Spinal cord (tissue), 10 donors: ENCODE results near the gene GGA2. TPM values are rescaled to one million over a fixed set of nuclear protein-coding genes. Genes with fewer than 3 reads are reported as not detected.
"Not testable (repeated sequence)": the region's sequence is repeated elsewhere in the genome, so short reads cannot be mapped to it uniquely, and the experiment has no call there.

Source experiments
- DNase-seq, 6 donors: peaks; one replicate each; pipeline versions ENCODE4 v3.0.0 to v3.0.0-alpha.2; 2013 to 2015; ENCODE audit warnings: low spot score in 6 of 6, low read depth in 4 of 6
- H3K27ac ChIP-seq: one replicate; pipeline ENCODE4 v1.5.1; 2013; ENCODE audit warnings: low read depth, low read length, control low read depth
- H3K27me3 ChIP-seq: one replicate; pipeline ENCODE4 v1.6.1; 2013; ENCODE audit warnings: low read length; ENCODE audit not compliant: control insufficient read depth, insufficient read depth
- H3K36me3 ChIP-seq: one replicate; pipeline ENCODE4 v1.6.1; 2013; ENCODE audit warnings: low read length; ENCODE audit not compliant: control insufficient read depth, insufficient read depth
- H3K4me1 ChIP-seq: one replicate; pipeline ENCODE4 v1.6.1; 2013; ENCODE audit warnings: low read length; ENCODE audit not compliant: control insufficient read depth, insufficient read depth
- H3K4me3 ChIP-seq: one replicate; pipeline ENCODE4 v1.5.1; 2013; ENCODE audit warnings: low read depth, low read length, control low read depth
- H3K9me3 ChIP-seq: one replicate; pipeline ENCODE4 v1.6.1; 2013; ENCODE audit warnings: low read length; ENCODE audit not compliant: control insufficient read depth, insufficient read depth
- WGBS: methylation state at CpG from one replicate; pipeline ENCODE4 v1.1.5; 2013; ENCODE audit warnings: missing lambda C conversion rate; ENCODE audit not compliant: insufficient coverage; 5-methylcytosine and 5-hydroxymethylcytosine counted together
- polyA plus RNA-seq, 2 donors: library from polyadenylated mRNA; unstranded; fragments of 120-200 nt; gene quantifications; one replicate each; pipeline ENCODE4 v1.2.1, GENCODE V29; 2013; ENCODE audit not compliant: insufficient read length in 2 of 2
- total RNA-seq, 2 donors: library from RNA; depleted of rRNA in 1 of 2; stranded (reverse); fragments of 120-200 nt in 1 of 2; fragments of >200 nt in 1 of 2; gene quantifications; one replicate each; pipeline versions ENCODE4 v1.2.3 to v1.2.4, GENCODE V29; 2013 to 2014
- donor health status: healthy.

The GGA2 gene
- total and polyA plus RNA-seq, 4 donors, result 29.3 to 97.3 (median 54.7) TPM

GRCh38 chr16:23464196-23464595 is 46.1 kb downstream of the GGA2 start:
- H3K9me3 ChIP-seq, result no peaks in the 10 kb centered on the region
- H3K4me1 ChIP-seq, result peaks cover 21% of the 10 kb centered on the region
- no peak overlapping the region for H3K4me3 ChIP-seq
- H3K27ac ChIP-seq, result no peak overlapping the region
- no peaks in the 10 kb centered on the region for H3K27me3 ChIP-seq
- H3K36me3 ChIP-seq, result peaks cover 40% of the 10 kb centered on the region
- peak in 3 of 6 donors; percentile 15 to 54 (median 18) for DNase-seq
- WGBS, result 40% methylated on average over 1 of the region's 1 CpG

GRCh38 chr16:23462994-23463393 is 47.3 kb downstream of the GGA2 start:
- DNase-seq, result peak in 5 of 6 donors; percentile 54 to 91 (median 71)
- H3K36me3 ChIP-seq, result peaks cover 29% of the 10 kb centered on the region
- WGBS, result no CpG with 5 or more reads among the region's 6 CpGs
- H3K27ac ChIP-seq, H3K9me3 ChIP-seq, H3K27me3 ChIP-seq, H3K4me3 ChIP-seq: not testable (repeated sequence)
- peaks cover 21% of the 10 kb centered on the region for H3K4me1 ChIP-seq

- Histone ChIP-seq H3K27me3 (no peaks in the 10 kb centered on the region), H3K4me1 (peaks cover 8% of the 10 kb centered on the region), H3K9me3 (no peaks in the 10 kb centered on the region), H3K27ac (no peak overlapping the region), H3K36me3 (peaks cover 16% of the 10 kb centered on the region), H3K4me3 (peak overlapping the region; percentile 72)
- WGBS, result 37% methylated on average over 25 of the region's 37 CpGs
- no peak for DNase-seq
These were observed 56.8 kb downstream of the GGA2 start for GRCh38 chr16:23453338-23454052.

- Histone ChIP-seq H3K4me3 (peak within 1 kb of the TSS; percentile 72), H3K4me1 (peaks cover 8% of the 10 kb centered on the region), H3K27ac (peak within 1 kb of the TSS; percentile 82), H3K9me3 (no peaks in the 10 kb centered on the region), H3K27me3 (no peaks in the 10 kb centered on the region), H3K36me3 (peaks cover 16% of the 10 kb centered on the region)
- under 1% methylated on average over 57 of the region's 57 CpGs for WGBS
- peak; percentile 74 to 96 (median 88) for DNase-seq
These were observed 57.5 kb downstream of the GGA2 start, which contains the start of gene COG7 for GRCh38 chr16:23452572-23453337. Gene COG7 (minus strand): TSS chr16:23453189. CDS start chr16:23452994, 195 bp downstream.

- Histone ChIP-seq H3K27me3 (no peaks in the 10 kb centered on the region), H3K36me3 (peaks cover 16% of the 10 kb centered on the region), H3K27ac (peak overlapping the region; percentile 82), H3K4me3 (peak overlapping the region; percentile 72), H3K9me3 (no peaks in the 10 kb centered on the region), H3K4me1 (peaks cover 8% of the 10 kb centered on the region)
- no peak for DNase-seq
- 3% methylated on average over 6 of the region's 10 CpGs for WGBS
These were observed 58.1 kb downstream of the GGA2 start for GRCh38 chr16:23452221-23452571.

- Histone ChIP-seq H3K27me3 (no peaks in the 10 kb centered on the region), H3K4me3 (no peak overlapping the region), H3K36me3 (peaks cover 38% of the 10 kb centered on the region), H3K4me1 (peaks cover 3% of the 10 kb centered on the region), H3K27ac (no peak overlapping the region), H3K9me3 (no peaks in the 10 kb centered on the region)
- WGBS, result 88% methylated on average over 2 of the region's 4 CpGs
- no peak for DNase-seq
These were observed 61.9 kb downstream of the GGA2 start for GRCh38 chr16:23448392-23448791.

GRCh38 chr16:23437542-23437941 is 72.8 kb downstream of the GGA2 start:
- not testable (repeated sequence) for H3K27ac ChIP-seq

GRCh38 chr16:23436951-23437350 is 73.3 kb downstream of the GGA2 start:
- no peak for DNase-seq
- WGBS, result 95% methylated on average over 4 of the region's 4 CpGs
- Histone ChIP-seq H3K4me3 (no peak overlapping the region), H3K36me3 (peaks cover 48% of the 10 kb centered on the region), H3K27ac (no peak overlapping the region), H3K9me3 (no peaks in the 10 kb centered on the region), H3K27me3 (no peaks in the 10 kb centered on the region), H3K4me1 (no peaks in the 10 kb centered on the region)

More at GRCh38 chr16:23437542-23437941, 72.8 kb downstream of the GGA2 start:
- H3K9me3 ChIP-seq, H3K4me3 ChIP-seq, H3K4me1 ChIP-seq, H3K27me3 ChIP-seq, DNase-seq: not testable (repeated sequence)
- WGBS, result 89% methylated on average over 7 of the region's 7 CpGs
- H3K36me3 ChIP-seq, result peaks cover 52% of the 10 kb centered on the region

GRCh38 chr16:23435500-23435899 is 74.8 kb downstream of the GGA2 start:
- DNase-seq, result peak in 2 of 6 donors; percentile 56
- no peaks in the 10 kb centered on the region for H3K9me3 ChIP-seq
- no peaks in the 10 kb centered on the region for H3K4me1 ChIP-seq
- no peaks in the 10 kb centered on the region for H3K27me3 ChIP-seq
- H3K27ac ChIP-seq, result no peak overlapping the region
- peaks cover 43% of the 10 kb centered on the region for H3K36me3 ChIP-seq
- H3K4me3 ChIP-seq, result no peak overlapping the region
- no CpG with 5 or more reads among the region's 6 CpGs for WGBS
